Gastroesophageal sphincter (tissue), 3 donors: Measurements from ENCODE around the gene MAP3K15.

Experiments used
- CTCF ChIP-seq, 4 experiments: fragments of 200-600 bp in 2 of 4; fragments of 450-650 bp in 2 of 4; sonication (generic) in 1 of 4; IDR thresholded peaks; one replicate each; pipeline ENCODE4 v1.5.1; 2017 to 2019; ENCODE audit warnings: antibody characterized with exemption in 4 of 4, mild to moderate bottlenecking in 2 of 4, moderate library complexity in 2 of 4
- POLR2AphosphoS5 ChIP-seq: sonication (generic); formaldehyde crosslinking; IDR thresholded peaks from one replicate; pipeline ENCODE4 v1.6.1; 2017; ENCODE audit warnings: antibody characterized with exemption

GRCh38 chrX:19344661-19345060 is 170.6 kb downstream of the MAP3K15 start:
- TF ChIP-seq CTCF (IDR thresholded peaks at IDR 0.05): no peak
- TF ChIP-seq POLR2AphosphoS5: no peak
